Peyer's patch (tissue), 4 donors: ENCODE results near the gene IL17REL.

Experiments used
- CTCF ChIP-seq, 6 experiments: fragments of 450-650 bp in 4 of 6; fragments of 200-600 bp in 2 of 6; sonication (generic) in 1 of 6; IDR thresholded peaks; one replicate each; pipeline ENCODE4 v1.5.1; 2017 to 2019; ENCODE audit warnings: antibody characterized with exemption in 6 of 6, mild to moderate bottlenecking in 3 of 6, moderate library complexity in 1 of 6
- POLR2A ChIP-seq, 2 donors: fragments of 450-650 bp; IDR thresholded peaks; one replicate each; pipeline ENCODE4 v1.5.1; 2017; ENCODE audit warnings: antibody characterized with exemption in 2 of 2, mild to moderate bottlenecking in 2 of 2, moderate library complexity in 2 of 2

- TF ChIP-seq CTCF (IDR thresholded peaks at IDR 0.05) (no peak), POLR2A (IDR thresholded peaks at IDR 0.05) (no peak)
These were observed 27.3 kb upstream of the IL17REL start for GRCh38 chr22:50039669-50040443.
